ENCODE results near the gene RNF40. TPM values are rescaled to one million over a fixed set of nuclear protein-coding genes. Genes with fewer than 3 reads are reported as not detected.

The RNF40 gene
- total RNA-seq, 1 experiment from 2014 or later = 130 TPM

- Mint-ChIP-seq H3K4me1 (ENCODE audit: low read depth, unreplicated experiment) (peaks cover 9% of the 10 kb centered on the region), H3K27me3 (ENCODE audit: unreplicated experiment) (no peaks in the 10 kb centered on the region), H3K9me3 (ENCODE audit: low read depth, unreplicated experiment) (no peaks in the 10 kb centered on the region), H3K4me3 (ENCODE audit: low read depth, unreplicated experiment) (no peak overlapping the region), H3K36me3 (ENCODE audit: insufficient read depth, unreplicated experiment) (peaks cover 56% of the 10 kb centered on the region), H3K27ac (ENCODE audit: unreplicated experiment) (no peak overlapping the region)
- BruUV-seq (replicated peaks) = no TSS peak
- DNase-seq = no peak
- CTCF ChIA-PET = interaction anchor here (0.6 to 0.7 kb wide), 2 partner anchors 44 to 139 kb away, joined by 4 to 5 read pairs; partner anchors contain the start of gene CTF1
- intact Hi-C loops (cut with micrococcal nuclease; ENCODE audit: unreplicated experiment) = no loop called here
- TF ChIP-seq CTCF (IDR thresholded peaks at IDR 0.05; ENCODE audit: unreplicated experiment) = no peak
These were observed 4.8 kb upstream of the RNF40 start for GRCh38 chr16:30757316-30757715.

GRCh38 chr16:30758988-30759491 is 3.1 kb upstream of the RNF40 start:
- BruUV-seq (replicated peaks) = no TSS peak
- CTCF ChIA-PET = interaction anchor here (1.6 kb wide), 1 partner anchor 11 kb away, joined by 8 read pairs; the partner anchor contains the start of gene PHKG2
- no peaks in the 10 kb centered on the region for H3K27me3 Mint-ChIP-seq (ENCODE audit: unreplicated experiment)
- intact Hi-C loops (cut with micrococcal nuclease; ENCODE audit: unreplicated experiment) = no loop called here
- no peak for TF ChIP-seq CTCF (IDR thresholded peaks at IDR 0.05; ENCODE audit: unreplicated experiment)
- DNase-seq = no peak
- H3K4me1 Mint-ChIP-seq (ENCODE audit: low read depth, unreplicated experiment) = peaks cover 24% of the 10 kb centered on the region
- no peaks in the 10 kb centered on the region for H3K9me3 Mint-ChIP-seq (ENCODE audit: low read depth, unreplicated experiment)
- peaks cover 58% of the 10 kb centered on the region for H3K36me3 Mint-ChIP-seq (ENCODE audit: insufficient read depth, unreplicated experiment)
- no peak overlapping the region for H3K27ac Mint-ChIP-seq (ENCODE audit: unreplicated experiment)
- H3K4me3 Mint-ChIP-seq (ENCODE audit: low read depth, unreplicated experiment) = no peak overlapping the region

GRCh38 chr16:30760001-30760559 is 2.0 kb upstream of the RNF40 start:
- no TSS peak for BruUV-seq (replicated peaks)
- TF ChIP-seq CTCF (IDR thresholded peaks at IDR 0.05; ENCODE audit: unreplicated experiment) = no peak
- intact Hi-C loops (cut with micrococcal nuclease; ENCODE audit: unreplicated experiment) = loop anchor here (5.0 kb wide), 1 partner anchor 162 kb away; the partner anchor contains the start of gene FBXL19
- Mint-ChIP-seq H3K27ac (ENCODE audit: unreplicated experiment) (peak overlapping the region; percentile 94), H3K27me3 (ENCODE audit: unreplicated experiment) (no peaks in the 10 kb centered on the region), H3K9me3 (ENCODE audit: low read depth, unreplicated experiment) (no peaks in the 10 kb centered on the region), H3K36me3 (ENCODE audit: insufficient read depth, unreplicated experiment) (peaks cover 61% of the 10 kb centered on the region), H3K4me3 (ENCODE audit: low read depth, unreplicated experiment) (peak overlapping the region; percentile 96), H3K4me1 (ENCODE audit: low read depth, unreplicated experiment) (peaks cover 24% of the 10 kb centered on the region)
- no peak for DNase-seq
- CTCF ChIA-PET = interaction anchor here (1.6 kb wide), 1 partner anchor 12 kb away, joined by 8 read pairs; the partner anchor contains the start of gene PHKG2

GRCh38 chr16:30760577-30761426 is 1.3 kb upstream of the RNF40 start:
- Mint-ChIP-seq H3K27ac (ENCODE audit: unreplicated experiment) (peak overlapping the region; percentile 94), H3K4me3 (ENCODE audit: low read depth, unreplicated experiment) (peak overlapping the region; percentile 96), H3K4me1 (ENCODE audit: low read depth, unreplicated experiment) (peaks cover 24% of the 10 kb centered on the region), H3K9me3 (ENCODE audit: low read depth, unreplicated experiment) (no peaks in the 10 kb centered on the region), H3K27me3 (ENCODE audit: unreplicated experiment) (no peaks in the 10 kb centered on the region), H3K36me3 (ENCODE audit: insufficient read depth, unreplicated experiment) (peaks cover 64% of the 10 kb centered on the region)
- no peak for TF ChIP-seq CTCF (IDR thresholded peaks at IDR 0.05; ENCODE audit: unreplicated experiment)
- no peak for DNase-seq
- CTCF ChIA-PET = interaction anchor here (1.6 kb wide), 1 partner anchor 13 kb away, joined by 8 read pairs; the partner anchor contains the start of gene PHKG2
- TSS peak; percentile 47 for BruUV-seq (replicated peaks)
- intact Hi-C loops (cut with micrococcal nuclease; ENCODE audit: unreplicated experiment) = loop anchor here (5.0 kb wide), 1 partner anchor 161 kb away; the partner anchor contains the start of gene FBXL19

Data from Calu3 (cell line).